Tibial nerve (tissue), 4 donors: ENCODE data around the gene ASB16. TPM values are rescaled to one million over a fixed set of nuclear protein-coding genes. Genes with fewer than 3 reads are reported as not detected.

Experiments used
- DNase-seq, 2 donors: peaks; one replicate each; pipeline ENCODE4 v3.0.0-alpha.2; 2019; ENCODE audit warnings: low spot score in 2 of 2
- H3K27ac ChIP-seq, 4 donors: fragments of 200-600 bp; sonication (generic) in 3 of 4; one replicate each; pipeline ENCODE4 v1.5.1; 2017 to 2019; ENCODE audit warnings: mild to moderate bottlenecking in 1 of 4
- H3K27me3 ChIP-seq, 2 donors: fragments of 200-600 bp; sonication (generic) in 1 of 2; one replicate each; pipeline versions ENCODE4 v1.5.1 to v1.6.0; 2017 to 2019
- H3K36me3 ChIP-seq, 3 donors: fragments of 200-600 bp; sonication (generic); one replicate each; pipeline ENCODE4 v1.5.1; 2018 to 2019
- H3K4me1 ChIP-seq, 4 donors: fragments of 200-600 bp; sonication (generic) in 3 of 4; one replicate each; pipeline ENCODE4 v1.5.1; 2017 to 2019
- H3K4me3 ChIP-seq, 4 donors: fragments of 200-600 bp; sonication (generic) in 3 of 4; one replicate each; pipeline ENCODE4 v1.5.1; 2017 to 2019; ENCODE audit warnings: mild to moderate bottlenecking in 1 of 4, moderate library complexity in 1 of 4
- H3K9me3 ChIP-seq, 4 donors: fragments of 200-600 bp; sonication (generic) in 3 of 4; one replicate each; pipeline ENCODE4 v1.5.1; 2017 to 2019
- EP300 ChIP-seq, 2 donors: sonication (generic); formaldehyde crosslinking; IDR thresholded peaks; one replicate each; pipeline ENCODE4 v1.6.1; 2017; ENCODE audit warnings: antibody characterized with exemption in 2 of 2, mild to moderate bottlenecking in 1 of 2
- POLR2A ChIP-seq, 2 donors: fragments of 450-650 bp; IDR thresholded peaks; one replicate each; pipeline ENCODE4 v1.6.1; 2017; ENCODE audit warnings: antibody characterized with exemption in 2 of 2, mild to moderate bottlenecking in 2 of 2, moderate library complexity in 2 of 2
- WGBS, 2 donors: methylation state at CpG; one replicate each; pipeline ENCODE4 v1.1.5; 2018; 5-methylcytosine and 5-hydroxymethylcytosine counted together
- small RNA-seq: library from RNA; depleted of rRNA; stranded (forward); fragments of <200 nt; gene quantifications from one replicate; pipeline ENCODE3, GENCODE V24; 2016
- total RNA-seq, 4 donors: library from RNA; depleted of rRNA; stranded (reverse); fragments of >200 nt; gene quantifications; one replicate each; pipeline ENCODE4 v1.1.0, GENCODE V29; 2016
- TF ChIP-seq, protein P1 (sequence below), 5 experiments: fragments of 200-600 bp in 3 of 5; fragments of 450-650 bp in 2 of 5; sonication (generic) in 3 of 5; IDR thresholded peaks; one replicate each; pipeline ENCODE4 v1.5.1; 2016 to 2019; ENCODE audit warnings: antibody characterized with exemption in 5 of 5, mild to moderate bottlenecking in 3 of 5, moderate library complexity in 2 of 5

The ASB16 gene
- total RNA-seq, 4 donors from 2014 or later, result 2.7 TPM; not detected in 3

DNA sequence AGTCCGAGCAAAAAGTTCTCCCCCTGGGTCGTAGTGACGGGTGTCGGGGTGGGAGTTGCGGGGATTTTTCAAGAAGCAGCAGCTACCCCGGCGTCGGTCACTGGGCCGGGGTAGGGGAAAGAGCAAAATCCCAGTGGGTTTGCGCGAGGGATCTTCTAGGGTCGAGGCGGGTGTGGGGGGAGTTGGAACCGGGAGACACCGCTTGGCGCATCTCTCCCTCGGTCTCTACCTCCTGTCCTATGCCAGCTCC is 51.3 kb downstream of the ASB16 start:
- H3K4me1 ChIP-seq, result peaks cover 4 to 44% (median 35%) of the 10 kb centered on the region in 4 donors
- no peak for DNase-seq
- WGBS, 2 donors, result 0 to 1% methylated on average over 7 to 17 of the region's 17 CpGs
- peak overlapping the region; percentile 95 to 99 (median 98) for H3K27ac ChIP-seq
- H3K27me3 ChIP-seq, result no peaks in the 10 kb centered on the region
- H3K36me3 ChIP-seq, result no peaks in the 10 kb centered on the region
- H3K9me3 ChIP-seq, result no peaks in the 10 kb centered on the region
- peak overlapping the region; percentile 76 to 95 (median 81) for H3K4me3 ChIP-seq
- TF ChIP-seq EP300 (IDR thresholded peaks at IDR 0.05) (no peak), POLR2A (IDR thresholded peaks at IDR 0.05) (peak in 1 of 2 donors; percentile 77)

DNA sequence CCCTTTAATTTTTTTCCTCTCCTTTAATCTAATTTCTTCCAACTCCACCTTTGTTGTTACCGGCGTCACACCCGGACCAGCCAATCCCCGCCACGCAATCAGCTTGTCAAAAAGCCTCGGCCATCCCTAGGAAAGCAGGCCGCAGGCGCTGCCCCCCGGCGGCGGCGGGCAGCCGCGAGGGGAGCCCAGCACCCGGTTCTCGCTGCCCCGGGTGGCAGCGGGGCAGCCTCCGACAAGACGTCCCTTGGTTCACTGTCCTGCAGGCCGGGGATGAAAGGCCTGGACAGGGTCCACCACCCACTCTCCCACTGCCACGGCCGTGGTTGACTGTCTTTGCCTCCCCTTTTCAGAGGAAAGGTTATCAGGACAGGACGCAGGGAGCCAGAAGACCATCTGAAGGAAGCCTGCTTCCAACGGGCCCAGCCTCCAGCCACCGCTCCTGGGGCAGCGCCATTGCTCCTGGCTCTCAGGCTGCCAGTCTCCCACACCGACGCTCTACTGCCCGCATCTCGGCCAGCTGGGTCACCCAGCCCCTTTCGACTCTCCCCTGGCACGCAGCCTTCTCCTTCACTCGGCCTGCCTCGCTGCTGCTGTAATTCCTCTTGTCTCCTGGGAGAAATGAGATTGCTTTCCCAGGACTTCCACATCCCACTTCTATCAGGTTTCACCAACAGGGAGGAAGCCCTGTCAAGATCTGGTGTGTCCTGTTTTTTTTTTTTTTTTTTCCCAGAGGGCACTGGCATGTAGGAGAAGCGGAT is 51.8 kb downstream of the ASB16 start:
- no peaks in the 10 kb centered on the region for H3K9me3 ChIP-seq
- H3K4me1 ChIP-seq, result peaks cover 2 to 39% (median 30%) of the 10 kb centered on the region in 4 donors
- DNase-seq, result peak; percentile 67 to 79
- peak overlapping the region; percentile 95 to 99 (median 98) for H3K27ac ChIP-seq
- H3K4me3 ChIP-seq, result peak overlapping the region; percentile 76 to 95 (median 81)
- TF ChIP-seq, protein P1, sequence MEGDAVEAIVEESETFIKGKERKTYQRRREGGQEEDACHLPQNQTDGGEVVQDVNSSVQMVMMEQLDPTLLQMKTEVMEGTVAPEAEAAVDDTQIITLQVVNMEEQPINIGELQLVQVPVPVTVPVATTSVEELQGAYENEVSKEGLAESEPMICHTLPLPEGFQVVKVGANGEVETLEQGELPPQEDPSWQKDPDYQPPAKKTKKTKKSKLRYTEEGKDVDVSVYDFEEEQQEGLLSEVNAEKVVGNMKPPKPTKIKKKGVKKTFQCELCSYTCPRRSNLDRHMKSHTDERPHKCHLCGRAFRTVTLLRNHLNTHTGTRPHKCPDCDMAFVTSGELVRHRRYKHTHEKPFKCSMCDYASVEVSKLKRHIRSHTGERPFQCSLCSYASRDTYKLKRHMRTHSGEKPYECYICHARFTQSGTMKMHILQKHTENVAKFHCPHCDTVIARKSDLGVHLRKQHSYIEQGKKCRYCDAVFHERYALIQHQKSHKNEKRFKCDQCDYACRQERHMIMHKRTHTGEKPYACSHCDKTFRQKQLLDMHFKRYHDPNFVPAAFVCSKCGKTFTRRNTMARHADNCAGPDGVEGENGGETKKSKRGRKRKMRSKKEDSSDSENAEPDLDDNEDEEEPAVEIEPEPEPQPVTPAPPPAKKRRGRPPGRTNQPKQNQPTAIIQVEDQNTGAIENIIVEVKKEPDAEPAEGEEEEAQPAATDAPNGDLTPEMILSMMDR (IDR thresholded peaks at IDR 0.05), result peak in 3 of 5 experiments; percentile 10 to 52 (median 26)
- TF ChIP-seq EP300 (IDR thresholded peaks at IDR 0.05) (peak in 1 of 2 donors; percentile 52), POLR2A (IDR thresholded peaks at IDR 0.05) (peak; percentile 35 to 61)
- no peaks in the 10 kb centered on the region for H3K36me3 ChIP-seq
- 1 to 3% methylated on average over 32 to 35 of the region's 36 CpGs for WGBS, 2 donors
- H3K27me3 ChIP-seq, result no peaks in the 10 kb centered on the region

DNA sequence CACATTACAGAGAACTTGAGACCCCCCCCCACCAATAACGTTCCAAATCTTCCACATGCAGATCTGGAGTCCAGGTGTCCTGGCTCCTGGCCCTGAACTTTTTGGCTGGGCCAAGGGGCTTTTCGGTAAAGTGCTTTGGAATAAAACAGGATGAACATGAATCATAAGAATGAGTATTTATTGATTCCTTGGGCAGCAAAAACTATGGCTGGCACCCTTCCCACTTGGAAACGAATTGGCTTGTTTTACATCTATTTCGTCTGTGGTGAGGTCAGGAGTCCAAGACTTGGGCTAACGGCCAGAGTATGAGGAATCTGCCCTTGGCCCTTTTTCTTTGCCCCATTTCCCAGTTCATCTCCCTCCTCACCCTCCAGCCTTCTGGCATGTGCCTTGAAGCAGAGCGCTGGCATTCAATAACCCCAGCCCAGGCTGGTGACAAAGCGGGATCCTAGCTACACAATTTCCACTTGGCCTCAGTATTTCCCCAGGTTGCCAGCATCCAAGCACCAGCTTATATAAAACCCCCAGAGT is 53.1 kb downstream of the ASB16 start:
- WGBS, 2 donors, result 21 to 22% methylated on average over 7 of the region's 7 CpGs
- DNase-seq, result peak in 1 of 2 donors; percentile 44
- H3K36me3 ChIP-seq, result no peaks in the 10 kb centered on the region
- no peaks in the 10 kb centered on the region for H3K9me3 ChIP-seq
- no peaks in the 10 kb centered on the region for H3K27me3 ChIP-seq
- TF ChIP-seq, protein P1 (IDR thresholded peaks at IDR 0.05), result no peak
- TF ChIP-seq EP300 (IDR thresholded peaks at IDR 0.05), result peak in 1 of 2 donors; percentile 41
- H3K4me3 ChIP-seq, result no peak overlapping the region
- H3K4me1 ChIP-seq, result peaks cover 0 to 29% (median 21%) of the 10 kb centered on the region in 4 donors
- peak overlapping the region in 2 of 4 donors; percentile 96 to 99 for H3K27ac ChIP-seq

Small RNA genes lying within 50 kb of the gene (small RNA-seq; reads per million reads assigned to genes)
- gene MIR6782, result not detected
- not detected for gene RNU6-131P

Other genes starting within 250 kb of the ASB16 start
- not detected for gene PPY, start 228.2 kb upstream of the ASB16 start, total RNA-seq
- 1 to 10 TPM in 1 of 4 donors, not detected in 3; 2.0 TPM for gene PYY, start 216.8 kb upstream of the ASB16 start, total RNA-seq
- gene NAGS, start 166.1 kb upstream of the ASB16 start, total RNA-seq, result 1 to 10 TPM in 3 of 4 donors, under 1 TPM in 1; 0.84 to 7.2 (median 1.8) TPM
- 10 to 100 TPM; 28.6 to 41.2 (median 34.5) TPM for gene TMEM101, start 155.7 kb upstream of the ASB16 start, total RNA-seq
- 10 to 100 TPM; 18.2 to 37.2 (median 23.9) TPM for gene LSM12, start 104.0 kb upstream of the ASB16 start, total RNA-seq
- 10 to 100 TPM; 24.9 to 68.7 (median 36.2) TPM for gene G6PC3, start 100.0 kb upstream of the ASB16 start, total RNA-seq
- gene HDAC5, start 47.1 kb upstream of the ASB16 start, total RNA-seq, result 100 to 1,000 TPM in 3 of 4 donors, 10 to 100 TPM in 1; 99.8 to 201 (median 125) TPM
- gene HROB, start 28.8 kb upstream of the ASB16 start, total RNA-seq, result 1 to 10 TPM; 1.5 to 2.7 (median 2.1) TPM
- gene TMUB2, start 16.3 kb downstream of the ASB16 start, total RNA-seq, result 10 to 100 TPM; 28.6 to 41.2 (median 35.6) TPM
- gene ATXN7L3, start 29.2 kb downstream of the ASB16 start, total RNA-seq, result 10 to 100 TPM; 40.9 to 60.4 (median 52.7) TPM
- gene UBTF, start 49.0 kb downstream of the ASB16 start, total RNA-seq, result 10 to 100 TPM; 65.7 to 71.9 (median 69.3) TPM
- under 1 TPM in 1 of 4 donors, not detected in 3; 0.21 TPM for gene SLC4A1, start 97.4 kb downstream of the ASB16 start, total RNA-seq
- not detected for gene RUNDC3A, start 137.9 kb downstream of the ASB16 start, total RNA-seq
- gene SLC25A39, start 154.1 kb downstream of the ASB16 start, total RNA-seq, result 10 to 100 TPM; 51.3 to 99.0 (median 70.9) TPM
- 100 to 1,000 TPM; 159 to 223 (median 188) TPM for gene GRN, start 174.6 kb downstream of the ASB16 start, total RNA-seq
- 1 to 10 TPM; 1.0 to 8.1 (median 5.2) TPM for gene FAM171A2, start 193.1 kb downstream of the ASB16 start, total RNA-seq
- gene ITGA2B, start 218.9 kb downstream of the ASB16 start, total RNA-seq, result 1 to 10 TPM; 1.5 to 3.0 (median 2.8) TPM